Activated T-helper 17 cell treated with anti-CD3 and anti-CD28 coated beads, Interleukin-2, amount 50 U/mL, for 72 hours (primary cell): ENCODE measurements around the gene AGAP1. TPM values are rescaled to one million over a fixed set of nuclear protein-coding genes. Genes with fewer than 3 reads are reported as not detected.
A peak's percentile ranks its signal among the peaks of the same experiment; 100 is the strongest.

Experiments used
- ATAC-seq: fragments of 150-1000 bp; cut with Tn5 transposase; replicated peaks from 2 replicates; pipeline ENCODE4 v1.10.0; 2021; ENCODE audit warnings: mild to moderate bottlenecking, moderate library complexity
- H3K27ac Mint-ChIP-seq: one replicate; pipeline ENCODE4 v1.8.0; 2022; ENCODE audit warnings: mixed read lengths
- H3K27me3 Mint-ChIP-seq: one replicate; pipeline ENCODE4 v1.8.0; 2022; ENCODE audit warnings: mixed read lengths
- H3K36me3 Mint-ChIP-seq: one replicate; pipeline ENCODE4 v1.8.0; 2022; ENCODE audit warnings: low read depth, mild to moderate bottlenecking, mixed read lengths
- H3K4me1 Mint-ChIP-seq: one replicate; pipeline ENCODE4 v1.8.0; 2022; ENCODE audit warnings: mixed read lengths
- H3K4me3 Mint-ChIP-seq: one replicate; pipeline ENCODE4 v1.8.0; 2022; ENCODE audit warnings: mild to moderate bottlenecking, mixed read lengths
- H3K9me3 Mint-ChIP-seq: one replicate; pipeline ENCODE4 v1.8.0; 2022; ENCODE audit warnings: mixed read lengths
- total RNA-seq, 2 donors: library from RNA; stranded (reverse); gene quantifications; one replicate each; pipeline ENCODE4 v1.2.3, GENCODE V29; 2022

The AGAP1 gene
- total RNA-seq, 2 donors from 2014 or later, result 2.2 to 5.3 TPM

- no peaks in the 10 kb centered on the region for H3K36me3 Mint-ChIP-seq
Measured at GRCh38 chr2:235659767-235660322, 166.0 kb downstream of the AGAP1 start.

GRCh38 chr2:235660484-235661082 is 166.7 kb downstream of the AGAP1 start:
- peaks cover 50% of the 10 kb centered on the region for H3K27me3 Mint-ChIP-seq
- no peaks in the 10 kb centered on the region for H3K4me1 Mint-ChIP-seq
- H3K36me3 Mint-ChIP-seq, result no peaks in the 10 kb centered on the region
- H3K4me3 Mint-ChIP-seq, result no peak overlapping the region
- no peaks in the 10 kb centered on the region for H3K9me3 Mint-ChIP-seq
- ATAC-seq, result no peak
- no peak overlapping the region for H3K27ac Mint-ChIP-seq

More at GRCh38 chr2:235659767-235660322, 166.0 kb downstream of the AGAP1 start:
- Mint-ChIP-seq H3K27me3 (peaks cover 53% of the 10 kb centered on the region), H3K9me3 (no peaks in the 10 kb centered on the region), H3K27ac (no peak overlapping the region), H3K4me3 (no peak overlapping the region), H3K4me1 (no peaks in the 10 kb centered on the region)
- peak; percentile 62 for ATAC-seq

GRCh38 chr2:235661167-235661937 is 167.5 kb downstream of the AGAP1 start:
- no peaks in the 10 kb centered on the region for H3K4me1 Mint-ChIP-seq
- H3K9me3 Mint-ChIP-seq, result no peaks in the 10 kb centered on the region
- peaks cover 53% of the 10 kb centered on the region for H3K27me3 Mint-ChIP-seq
- H3K27ac Mint-ChIP-seq, result no peak overlapping the region
- ATAC-seq, result no peak
- H3K4me3 Mint-ChIP-seq, result no peak overlapping the region
- no peaks in the 10 kb centered on the region for H3K36me3 Mint-ChIP-seq

- Mint-ChIP-seq H3K27me3 (peaks cover 54% of the 10 kb centered on the region), H3K36me3 (no peaks in the 10 kb centered on the region), H3K4me3 (no peak overlapping the region), H3K27ac (no peak overlapping the region), H3K4me1 (no peaks in the 10 kb centered on the region), H3K9me3 (no peaks in the 10 kb centered on the region)
- no peak for ATAC-seq
Measured at GRCh38 chr2:235661952-235662351, 168.1 kb downstream of the AGAP1 start.

- Mint-ChIP-seq H3K27me3 (peaks cover 52% of the 10 kb centered on the region), H3K27ac (no peak overlapping the region), H3K4me1 (no peaks in the 10 kb centered on the region), H3K4me3 (no peak overlapping the region), H3K36me3 (no peaks in the 10 kb centered on the region), H3K9me3 (no peaks in the 10 kb centered on the region)
- ATAC-seq, result no peak
Measured at GRCh38 chr2:235663875-235664274, 170.0 kb downstream of the AGAP1 start.

- H3K4me1 Mint-ChIP-seq, result no peaks in the 10 kb centered on the region
- no peak overlapping the region for H3K27ac Mint-ChIP-seq
- peak overlapping the region; percentile 64 for H3K4me3 Mint-ChIP-seq
- no peak for ATAC-seq
- no peaks in the 10 kb centered on the region for H3K36me3 Mint-ChIP-seq
- no peaks in the 10 kb centered on the region for H3K9me3 Mint-ChIP-seq
- H3K27me3 Mint-ChIP-seq, result peaks cover 42% of the 10 kb centered on the region
Measured at GRCh38 chr2:235665661-235666212, 171.9 kb downstream of the AGAP1 start.

- H3K27me3 Mint-ChIP-seq, result peaks cover 37% of the 10 kb centered on the region
- H3K9me3 Mint-ChIP-seq, result no peaks in the 10 kb centered on the region
- ATAC-seq, result peak; percentile 21
- no peak overlapping the region for H3K27ac Mint-ChIP-seq
- peak overlapping the region; percentile 64 for H3K4me3 Mint-ChIP-seq
- no peaks in the 10 kb centered on the region for H3K36me3 Mint-ChIP-seq
- no peaks in the 10 kb centered on the region for H3K4me1 Mint-ChIP-seq
Measured at GRCh38 chr2:235666213-235666781, 172.5 kb downstream of the AGAP1 start.

- Mint-ChIP-seq H3K36me3 (no peaks in the 10 kb centered on the region), H3K9me3 (no peaks in the 10 kb centered on the region), H3K27me3 (peaks cover 35% of the 10 kb centered on the region), H3K4me3 (peak overlapping the region; percentile 51), H3K4me1 (no peaks in the 10 kb centered on the region), H3K27ac (no peak overlapping the region)
- no peak for ATAC-seq
Measured at GRCh38 chr2:235668782-235669181, 174.9 kb downstream of the AGAP1 start.

- peaks cover 37% of the 10 kb centered on the region for H3K27me3 Mint-ChIP-seq
- H3K36me3 Mint-ChIP-seq, result no peaks in the 10 kb centered on the region
- peak overlapping the region; percentile 51 for H3K4me3 Mint-ChIP-seq
- ATAC-seq, result peak; percentile 61
- H3K4me1 Mint-ChIP-seq, result no peaks in the 10 kb centered on the region
- no peak overlapping the region for H3K27ac Mint-ChIP-seq
- H3K9me3 Mint-ChIP-seq, result no peaks in the 10 kb centered on the region
Measured at GRCh38 chr2:235669269-235669831, 175.5 kb downstream of the AGAP1 start.

GRCh38 chr2:235669983-235670962 is 176.4 kb downstream of the AGAP1 start:
- Mint-ChIP-seq H3K27ac (no peak overlapping the region), H3K4me3 (no peak overlapping the region)
- ATAC-seq, result no peak

GRCh38 chr2:235670974-235671787 is 177.3 kb downstream of the AGAP1 start:
- Mint-ChIP-seq H3K27ac (no peak overlapping the region), H3K27me3 (peaks cover 29% of the 10 kb centered on the region), H3K36me3 (no peaks in the 10 kb centered on the region), H3K4me3 (peak overlapping the region; percentile 53), H3K9me3 (no peaks in the 10 kb centered on the region), H3K4me1 (no peaks in the 10 kb centered on the region)
- ATAC-seq, result no peak

More at GRCh38 chr2:235669983-235670962, 176.4 kb downstream of the AGAP1 start:
- H3K36me3 Mint-ChIP-seq, result no peaks in the 10 kb centered on the region
- H3K4me1 Mint-ChIP-seq, result no peaks in the 10 kb centered on the region
- peaks cover 33% of the 10 kb centered on the region for H3K27me3 Mint-ChIP-seq
- no peaks in the 10 kb centered on the region for H3K9me3 Mint-ChIP-seq

- H3K4me3 Mint-ChIP-seq, result peak overlapping the region; percentile 53
- no peak for ATAC-seq
- no peaks in the 10 kb centered on the region for H3K36me3 Mint-ChIP-seq
- no peaks in the 10 kb centered on the region for H3K9me3 Mint-ChIP-seq
- peaks cover 30% of the 10 kb centered on the region for H3K27me3 Mint-ChIP-seq
- H3K4me1 Mint-ChIP-seq, result peaks cover 5% of the 10 kb centered on the region
- no peak overlapping the region for H3K27ac Mint-ChIP-seq
Measured at GRCh38 chr2:235672720-235673119, 178.9 kb downstream of the AGAP1 start.

- Mint-ChIP-seq H3K27ac (no peak overlapping the region), H3K27me3 (peaks cover 19% of the 10 kb centered on the region), H3K36me3 (no peaks in the 10 kb centered on the region), H3K4me1 (peaks cover 5% of the 10 kb centered on the region), H3K4me3 (no peak overlapping the region), H3K9me3 (no peaks in the 10 kb centered on the region)
- no peak for ATAC-seq
Measured at GRCh38 chr2:235674146-235674545, 180.3 kb downstream of the AGAP1 start.
